ENCODE data around the gene ABLIM2.

The ABLIM2 gene

GRCh38 chr4:8170341-8170740, 11.7 kb upstream of the ABLIM2 start:
- TF ChIP-seq SPI1 (IDR thresholded peaks at IDR 0.05; ENCODE audit: borderline replicate concordance, low read depth) (no peak), CTCF (IDR thresholded peaks at IDR 0.05; ENCODE audit: insufficient read depth, low read length) (no peak), GABPA (IDR thresholded peaks at IDR 0.05; ENCODE audit: low read depth) (no peak), POLR2AphosphoS5 (IDR thresholded peaks at IDR 0.05; ENCODE audit: low read depth) (no peak)
- TF ChIP-seq, protein P1, sequence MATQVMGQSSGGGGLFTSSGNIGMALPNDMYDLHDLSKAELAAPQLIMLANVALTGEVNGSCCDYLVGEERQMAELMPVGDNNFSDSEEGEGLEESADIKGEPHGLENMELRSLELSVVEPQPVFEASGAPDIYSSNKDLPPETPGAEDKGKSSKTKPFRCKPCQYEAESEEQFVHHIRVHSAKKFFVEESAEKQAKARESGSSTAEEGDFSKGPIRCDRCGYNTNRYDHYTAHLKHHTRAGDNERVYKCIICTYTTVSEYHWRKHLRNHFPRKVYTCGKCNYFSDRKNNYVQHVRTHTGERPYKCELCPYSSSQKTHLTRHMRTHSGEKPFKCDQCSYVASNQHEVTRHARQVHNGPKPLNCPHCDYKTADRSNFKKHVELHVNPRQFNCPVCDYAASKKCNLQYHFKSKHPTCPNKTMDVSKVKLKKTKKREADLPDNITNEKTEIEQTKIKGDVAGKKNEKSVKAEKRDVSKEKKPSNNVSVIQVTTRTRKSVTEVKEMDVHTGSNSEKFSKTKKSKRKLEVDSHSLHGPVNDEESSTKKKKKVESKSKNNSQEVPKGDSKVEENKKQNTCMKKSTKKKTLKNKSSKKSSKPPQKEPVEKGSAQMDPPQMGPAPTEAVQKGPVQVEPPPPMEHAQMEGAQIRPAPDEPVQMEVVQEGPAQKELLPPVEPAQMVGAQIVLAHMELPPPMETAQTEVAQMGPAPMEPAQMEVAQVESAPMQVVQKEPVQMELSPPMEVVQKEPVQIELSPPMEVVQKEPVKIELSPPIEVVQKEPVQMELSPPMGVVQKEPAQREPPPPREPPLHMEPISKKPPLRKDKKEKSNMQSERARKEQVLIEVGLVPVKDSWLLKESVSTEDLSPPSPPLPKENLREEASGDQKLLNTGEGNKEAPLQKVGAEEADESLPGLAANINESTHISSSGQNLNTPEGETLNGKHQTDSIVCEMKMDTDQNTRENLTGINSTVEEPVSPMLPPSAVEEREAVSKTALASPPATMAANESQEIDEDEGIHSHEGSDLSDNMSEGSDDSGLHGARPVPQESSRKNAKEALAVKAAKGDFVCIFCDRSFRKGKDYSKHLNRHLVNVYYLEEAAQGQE (IDR thresholded peaks at IDR 0.05; ENCODE audit: insufficient replicate concordance, low read depth): no peak
- H3K4me3 ChIP-seq (replicated peaks; ENCODE audit: insufficient read depth, low read length): no peak overlapping the region
- H3K27me3 ChIP-seq (ENCODE audit: insufficient read depth, poor library complexity, severe bottlenecking): peaks cover 4% of the 10 kb centered on the region
- no peak for DNase-seq (ENCODE audit: low read depth in 1 of 2, low spot score in 1 of 2)
- H3K27ac ChIP-seq (replicated peaks): no peak overlapping the region

GRCh38 chr4:8169763-8170162, 11.2 kb upstream of the ABLIM2 start:
- H3K4me3 ChIP-seq (replicated peaks; ENCODE audit: insufficient read depth, low read length): no peak overlapping the region
- no peak for DNase-seq (ENCODE audit: low read depth in 1 of 2, low spot score in 1 of 2)
- H3K27me3 ChIP-seq (ENCODE audit: insufficient read depth, poor library complexity, severe bottlenecking): peaks cover 4% of the 10 kb centered on the region
- no peak for TF ChIP-seq CTCF (IDR thresholded peaks at IDR 0.05; ENCODE audit: insufficient read depth, low read length)
- TF ChIP-seq POLR2AphosphoS5 (IDR thresholded peaks at IDR 0.05; ENCODE audit: low read depth): no peak
- no peak for TF ChIP-seq SPI1 (IDR thresholded peaks at IDR 0.05; ENCODE audit: borderline replicate concordance, low read depth)
- TF ChIP-seq GABPA (IDR thresholded peaks at IDR 0.05; ENCODE audit: low read depth): no peak
- TF ChIP-seq, protein P1 (IDR thresholded peaks at IDR 0.05; ENCODE audit: insufficient replicate concordance, low read depth): no peak
- no peak overlapping the region for H3K27ac ChIP-seq (replicated peaks)

DNA sequence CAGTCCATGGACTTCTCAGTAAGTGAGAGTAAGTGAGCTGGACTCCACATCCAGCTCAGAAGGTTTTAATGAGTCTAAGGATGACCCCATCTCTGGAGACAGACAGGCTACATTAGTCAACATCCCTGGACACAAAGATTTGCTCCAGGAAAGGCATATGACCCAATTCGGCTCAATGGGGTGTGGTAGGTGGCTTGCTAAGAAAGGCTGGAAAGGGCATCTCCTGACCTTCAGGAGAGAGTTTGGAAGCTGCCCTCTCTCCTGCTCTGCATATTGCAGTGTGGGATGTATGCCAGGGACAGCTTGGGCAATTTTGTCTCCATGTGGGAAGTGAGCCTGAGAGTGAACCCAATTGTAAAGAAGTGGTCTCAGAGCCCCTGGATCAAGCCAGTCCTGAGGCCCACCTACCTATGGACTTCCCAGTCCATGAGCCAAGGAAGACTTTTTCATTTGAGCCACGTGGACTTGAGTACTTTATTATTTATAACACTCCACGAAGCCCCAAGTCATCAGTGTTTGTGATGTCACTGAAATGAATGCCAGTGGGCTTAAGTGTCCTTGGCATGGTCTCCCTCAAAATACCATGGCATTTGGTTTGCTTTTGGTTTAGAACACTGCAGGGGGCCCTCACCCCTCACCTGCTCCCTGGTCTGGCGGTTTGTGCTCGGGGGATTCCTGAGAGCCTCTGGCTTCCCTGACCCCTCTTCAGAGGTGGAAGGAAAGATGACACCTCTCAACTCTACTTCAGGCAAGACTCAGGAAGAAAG, 10.4 kb upstream of the ABLIM2 start:
- H3K27ac ChIP-seq (replicated peaks): no peak overlapping the region
- H3K4me3 ChIP-seq (replicated peaks; ENCODE audit: insufficient read depth, low read length): no peak overlapping the region
- H3K27me3 ChIP-seq (ENCODE audit: insufficient read depth, poor library complexity, severe bottlenecking): peaks cover 4% of the 10 kb centered on the region
- DNase-seq (ENCODE audit: low read depth in 1 of 2, low spot score in 1 of 2): no peak
- TF ChIP-seq CTCF (IDR thresholded peaks at IDR 0.05; ENCODE audit: insufficient read depth, low read length) (no peak), POLR2AphosphoS5 (IDR thresholded peaks at IDR 0.05; ENCODE audit: low read depth) (no peak), GABPA (IDR thresholded peaks at IDR 0.05; ENCODE audit: low read depth) (no peak), SPI1 (IDR thresholded peaks at IDR 0.05; ENCODE audit: borderline replicate concordance, low read depth) (no peak)
- TF ChIP-seq, protein P1 (IDR thresholded peaks at IDR 0.05; ENCODE audit: insufficient replicate concordance, low read depth): no peak
